NCI-H748 (cell line): ENCODE measurements around the gene TXNRD3.
A peak's percentile ranks its signal among the peaks of the same experiment; 100 is the strongest.

Experiments
- DNase-seq: peaks from one replicate; lab custom pipeline; 2025; ENCODE audit not compliant: unreplicated experiment; lab: John Stamatoyannopoulos, UW

Gene TXNRD3

DNA sequence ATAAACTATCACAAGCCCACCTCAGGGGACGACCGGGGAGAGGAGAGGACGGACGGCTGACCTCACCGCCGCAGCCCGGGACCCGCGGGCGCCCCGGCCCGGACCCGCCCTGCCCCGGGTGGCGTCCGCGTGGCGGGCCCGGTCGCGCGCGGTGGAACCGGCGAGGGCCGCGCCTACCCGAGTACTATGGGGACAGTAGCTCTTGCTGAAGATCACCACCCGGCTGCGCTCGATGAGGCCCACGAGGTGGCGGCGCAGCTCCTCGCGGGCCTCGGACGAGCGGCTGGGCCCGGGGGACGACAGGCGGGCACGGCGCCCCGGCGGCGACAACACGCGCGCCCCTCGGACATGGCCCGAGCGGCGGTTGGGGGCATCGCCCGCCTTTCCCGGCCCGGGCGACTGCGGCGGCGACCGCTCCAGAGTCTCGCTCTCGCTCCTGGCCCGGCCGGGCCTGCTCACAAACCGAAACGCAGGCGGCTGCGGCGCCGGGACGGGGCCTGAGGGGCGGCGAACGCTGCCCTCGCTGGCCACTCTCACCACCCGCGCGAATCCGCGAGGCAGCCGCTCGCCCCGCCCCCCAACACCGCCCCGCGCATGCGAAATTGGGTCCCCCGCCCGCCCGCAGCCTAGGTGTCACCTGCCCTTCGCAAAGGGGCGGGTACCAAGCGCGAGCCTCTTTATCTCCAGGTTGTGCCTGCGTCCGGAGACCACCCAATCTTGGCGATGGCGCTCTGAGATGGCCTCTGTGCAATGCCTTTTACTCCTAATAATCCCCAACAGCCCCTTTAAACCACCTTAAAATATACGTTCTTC, at the start of gene TXNRD3:
TXNRD3 (minus strand) TSS at position 554 of the 813 bp plus-strand sequence.
- DNase-seq: peak; percentile 85

DNA sequence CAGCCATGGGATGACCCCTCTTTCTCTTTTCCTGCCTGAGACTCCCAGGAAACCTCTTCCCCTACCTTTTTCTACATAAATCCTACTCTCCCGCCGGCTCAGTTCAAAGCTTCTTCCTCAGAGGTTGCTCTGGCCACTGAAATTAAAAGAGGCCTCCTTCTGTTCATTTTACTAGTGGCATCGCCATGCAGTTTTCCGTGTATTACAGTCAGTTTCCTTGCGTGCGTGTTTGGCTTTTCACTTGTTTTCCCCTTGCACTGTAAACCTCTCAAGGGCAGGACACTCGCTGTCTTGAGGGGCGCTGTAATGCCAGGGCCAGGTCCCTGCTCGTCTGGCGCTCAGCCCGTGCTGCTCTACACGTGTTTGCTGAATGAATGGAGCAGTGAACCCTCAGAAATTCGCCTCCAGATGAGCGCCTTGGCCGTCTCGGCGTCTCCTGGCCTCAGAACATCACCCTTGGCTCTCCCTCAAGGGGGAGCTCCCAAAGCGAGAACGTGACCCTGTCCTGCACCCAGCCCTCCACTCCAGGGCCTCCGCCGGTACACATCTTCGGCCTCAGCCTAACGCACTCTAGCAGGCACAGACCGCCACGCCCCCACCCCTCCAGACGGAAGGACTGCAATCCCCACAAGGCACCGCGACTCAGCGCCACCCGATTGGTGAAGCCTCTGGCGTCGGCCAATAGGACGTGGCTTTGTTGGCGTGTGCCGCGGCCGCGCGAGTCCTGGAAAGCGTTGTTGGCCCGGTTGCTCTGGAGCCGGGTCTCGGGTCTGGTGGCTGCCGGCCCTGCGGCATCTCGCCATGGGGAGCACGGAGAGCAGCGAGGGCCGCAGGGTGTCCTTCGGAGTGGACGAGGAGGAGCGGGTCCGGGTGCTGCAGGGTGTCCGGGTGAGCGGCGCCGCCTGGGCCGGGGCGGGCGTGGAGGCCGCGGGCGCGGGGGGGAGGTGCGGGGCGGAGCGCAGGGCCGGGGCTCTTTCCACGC, 48.9 kb upstream of the TXNRD3 start, which contains the start of gene CHCHD6:
CHCHD6 (plus strand) TSS at position 729 of the 982 bp plus-strand sequence; CDS start at position 802, 73 bp downstream.
- DNase-seq: peak; percentile 92

DNA sequence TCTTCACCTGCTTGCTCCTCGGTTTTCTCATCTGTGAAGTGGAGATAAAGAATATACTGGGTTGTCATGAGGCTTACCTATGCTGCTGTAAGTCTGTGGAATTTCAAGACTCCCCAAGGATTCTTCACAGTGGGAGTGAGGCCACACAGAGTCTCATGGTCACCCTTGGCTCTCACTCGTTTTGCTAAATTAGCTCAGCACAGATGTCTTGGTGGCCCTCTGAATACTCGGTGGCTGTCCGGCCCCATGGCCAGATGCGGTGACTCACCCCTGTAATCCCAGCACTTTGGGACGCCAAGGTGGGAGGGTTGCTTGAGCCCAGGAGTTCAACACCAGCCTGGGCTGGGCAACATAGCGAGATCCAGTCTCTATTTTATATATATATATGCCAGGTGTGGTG, 44.1 kb upstream of the TXNRD3 start:
- DNase-seq: no peak

DNA sequence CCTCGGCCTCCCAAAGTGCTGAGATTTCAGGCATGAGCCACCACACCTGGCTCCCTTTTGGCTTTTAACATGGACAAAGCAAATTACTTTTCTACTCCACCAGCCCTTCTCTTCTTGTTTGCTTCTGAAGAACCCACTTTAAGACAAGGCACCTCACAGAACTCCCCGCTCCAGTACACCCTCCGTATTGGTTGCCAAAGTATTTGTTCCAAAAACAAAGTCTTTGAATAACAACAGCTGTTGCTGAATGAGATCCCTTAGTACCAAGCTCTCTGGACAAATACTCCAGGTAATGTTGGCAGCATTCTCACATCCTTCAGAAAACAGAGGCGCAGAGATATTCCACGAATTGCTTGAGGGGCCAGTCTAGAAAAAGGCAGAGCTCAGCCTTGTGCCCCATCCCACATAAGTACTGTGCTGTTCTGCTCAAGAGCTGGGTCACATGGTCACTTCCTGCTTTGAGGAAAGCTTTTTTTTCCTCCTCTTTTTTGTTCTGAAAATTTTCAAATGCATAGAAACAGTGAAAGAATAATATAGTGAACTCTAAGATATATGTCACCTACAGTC, 41.9 kb upstream of the TXNRD3 start:
- no peak for DNase-seq

DNA sequence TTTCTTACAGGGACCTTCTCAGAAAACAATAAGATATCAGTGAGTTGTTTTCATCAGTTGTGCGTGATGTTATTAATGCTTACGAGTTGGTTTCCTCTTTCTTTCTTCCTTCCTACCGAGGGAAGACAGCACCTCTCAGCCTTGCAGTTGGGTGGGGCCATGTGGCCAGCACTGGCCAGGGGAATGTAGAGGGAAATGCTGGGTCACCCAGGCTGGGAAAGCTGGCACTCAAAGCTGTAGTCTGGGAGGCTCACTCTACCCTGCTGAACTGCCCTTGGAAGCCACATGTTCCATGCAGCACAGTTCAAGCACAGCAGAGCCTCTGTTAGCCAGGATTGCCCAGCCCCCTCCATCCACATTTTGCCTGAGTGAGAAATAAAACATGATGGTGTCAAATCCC, 39.0 kb upstream of the TXNRD3 start:
- DNase-seq: no peak

DNA sequence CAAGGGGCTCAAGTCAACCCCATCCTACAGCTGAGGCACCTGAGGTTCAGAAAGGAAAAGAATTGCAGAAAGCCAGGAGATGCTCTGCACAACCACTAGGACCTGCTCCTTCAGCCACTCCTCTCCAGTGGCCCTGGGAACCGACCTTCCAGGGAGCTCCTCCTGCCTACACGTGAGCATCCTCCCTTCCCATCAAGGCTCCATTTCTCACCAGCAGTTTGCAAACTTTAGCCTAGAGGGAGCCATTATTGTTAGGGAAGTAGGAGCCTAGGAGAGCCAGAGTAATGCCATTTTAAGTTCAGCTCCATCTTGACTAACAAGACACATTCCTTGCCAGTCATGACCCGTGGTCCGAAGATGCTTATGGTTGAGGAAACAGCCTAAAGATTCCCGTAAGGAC, 37.9 kb upstream of the TXNRD3 start:
- no peak for DNase-seq

DNA sequence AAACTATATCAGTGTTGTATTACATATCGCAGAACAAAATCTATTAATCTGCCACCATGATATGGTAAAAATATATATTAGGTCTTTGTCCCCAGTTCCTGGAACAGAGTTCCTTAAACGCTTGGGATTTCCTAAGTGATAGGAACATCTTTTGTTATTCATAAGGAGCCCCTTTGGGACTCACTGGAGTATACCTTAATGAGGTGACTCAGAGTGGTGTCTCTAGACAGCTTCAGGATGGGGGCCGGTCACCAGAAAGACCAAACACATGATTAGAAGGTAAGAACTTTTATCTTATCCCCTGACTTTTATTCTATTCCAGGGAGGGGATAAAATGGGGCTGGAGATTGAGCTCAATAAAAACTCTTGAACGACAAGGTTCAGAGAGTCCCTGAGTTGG, 36.8 kb upstream of the TXNRD3 start:
- no peak for DNase-seq

DNA sequence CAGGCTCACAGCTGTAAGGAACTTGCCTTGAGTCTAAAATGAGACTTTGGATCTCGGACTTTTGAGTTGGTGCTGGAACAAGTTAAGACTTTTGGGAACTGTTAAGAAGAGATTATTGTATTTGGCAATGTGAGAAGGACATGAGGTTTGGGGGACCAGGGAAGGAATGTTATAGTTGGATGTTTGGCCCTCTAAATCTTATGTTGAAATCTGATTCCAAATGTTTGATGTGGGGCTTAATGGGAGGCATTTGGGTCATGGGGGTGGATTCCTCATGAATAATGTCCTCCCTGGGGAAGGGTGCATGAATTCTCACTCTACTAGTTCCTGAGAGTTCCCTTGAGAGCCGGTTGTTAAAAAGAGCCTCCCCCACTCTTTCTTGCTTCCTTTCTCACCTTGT, 30.6 kb upstream of the TXNRD3 start:
- DNase-seq: no peak

DNA sequence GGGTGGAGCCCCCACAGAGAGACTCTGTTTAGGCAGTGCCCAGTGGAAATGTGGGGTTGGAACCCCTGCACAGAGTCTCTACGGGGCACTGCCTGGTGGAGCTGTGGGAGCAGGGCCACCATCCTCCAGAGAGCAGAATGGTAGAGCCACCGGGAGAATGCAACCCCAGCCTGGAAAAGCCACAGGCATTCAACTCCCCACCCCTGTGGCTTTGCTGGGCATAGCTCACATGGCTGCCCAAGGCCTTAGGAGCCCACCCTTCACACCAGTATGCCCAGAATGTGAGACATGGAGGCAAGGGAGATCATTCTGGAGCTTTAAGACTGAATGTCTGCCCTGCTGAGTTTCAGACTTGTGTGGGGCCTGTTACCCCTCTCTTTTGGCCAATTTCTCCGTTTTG, 30.1 kb upstream of the TXNRD3 start:
- no peak for DNase-seq

DNA sequence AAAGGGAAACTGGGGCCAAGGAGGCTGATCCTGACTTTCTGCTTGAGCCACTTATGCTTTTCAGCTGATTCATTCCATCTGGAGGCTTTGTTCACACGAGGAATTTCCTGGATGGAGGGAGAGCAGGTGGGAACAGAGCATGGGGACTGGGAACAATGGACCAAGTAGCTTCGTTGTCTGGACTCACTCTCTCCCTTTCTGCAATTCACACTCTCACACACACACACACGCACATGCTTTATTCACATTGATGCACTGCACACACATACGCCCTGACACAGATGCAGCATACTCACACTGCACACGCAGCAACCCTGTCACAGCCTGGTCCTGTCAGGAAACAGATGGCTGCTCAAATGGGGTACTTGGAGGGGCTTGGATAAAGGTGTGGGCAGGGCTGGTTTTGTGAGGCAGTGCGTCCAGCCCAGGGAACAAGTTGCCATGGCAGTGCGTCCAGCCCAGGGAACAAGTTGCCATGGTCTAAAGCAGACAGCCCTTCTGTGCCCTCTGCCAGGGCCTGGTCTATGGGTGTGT, 29.4 kb upstream of the TXNRD3 start:
- DNase-seq: peak; percentile 8

DNA sequence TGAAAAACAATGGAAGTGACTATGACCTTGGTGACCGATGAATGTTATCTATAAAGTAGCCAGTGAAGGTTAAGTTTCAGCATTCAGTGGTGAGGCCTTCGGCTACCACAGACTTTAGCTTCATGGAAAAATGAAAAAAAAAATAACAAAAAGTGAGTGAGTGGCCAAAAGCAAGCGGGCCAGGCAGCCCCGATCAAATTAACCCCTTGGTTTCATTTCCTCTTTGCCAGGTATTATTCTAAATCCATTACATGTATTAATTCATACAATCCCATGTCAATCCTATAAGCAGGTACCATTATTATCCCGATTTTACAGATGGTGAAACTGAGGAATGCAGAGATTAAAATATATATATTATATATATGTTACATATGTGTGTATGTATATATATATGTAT, 28.1 kb upstream of the TXNRD3 start:
- no peak for DNase-seq

DNA sequence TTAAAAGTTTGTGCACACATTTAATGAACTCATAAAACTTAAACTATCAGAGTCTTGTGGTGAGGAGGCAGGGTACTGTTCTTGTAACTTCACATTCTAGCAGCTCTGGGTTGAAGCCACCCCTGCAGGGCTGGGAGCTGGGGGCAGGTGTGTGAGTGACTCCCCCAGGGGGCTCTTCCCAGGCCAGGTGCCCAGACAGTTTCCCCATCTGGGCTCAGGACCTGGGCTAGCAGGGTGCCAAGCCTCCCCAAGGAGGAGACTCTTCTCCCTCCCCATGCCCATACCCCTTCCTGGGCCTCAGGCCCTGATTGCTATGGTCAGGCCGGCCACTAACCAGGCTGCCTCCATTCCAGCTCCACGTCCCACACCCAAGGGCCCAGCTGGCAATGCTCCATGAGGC, 27.1 kb upstream of the TXNRD3 start:
- DNase-seq: no peak

DNA sequence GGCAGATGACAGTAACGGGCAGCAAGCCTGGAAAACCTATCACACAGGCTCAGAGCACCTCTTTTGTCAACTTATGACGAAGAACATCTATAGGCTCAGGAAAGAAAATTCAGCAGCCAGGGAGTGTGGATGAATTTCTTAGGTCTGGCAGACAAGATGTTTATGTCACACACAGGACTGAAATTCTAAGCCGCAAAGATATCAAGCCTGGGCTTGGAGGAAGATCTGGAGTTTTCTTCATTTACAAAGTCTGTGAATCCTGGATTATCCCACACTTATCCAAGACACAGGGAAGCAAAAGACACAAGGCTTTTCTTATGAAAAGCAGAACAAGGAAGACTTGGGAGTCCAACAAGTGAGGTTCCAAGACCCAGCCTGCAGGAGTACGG, 25.7 kb upstream of the TXNRD3 start:
- DNase-seq: no peak

DNA sequence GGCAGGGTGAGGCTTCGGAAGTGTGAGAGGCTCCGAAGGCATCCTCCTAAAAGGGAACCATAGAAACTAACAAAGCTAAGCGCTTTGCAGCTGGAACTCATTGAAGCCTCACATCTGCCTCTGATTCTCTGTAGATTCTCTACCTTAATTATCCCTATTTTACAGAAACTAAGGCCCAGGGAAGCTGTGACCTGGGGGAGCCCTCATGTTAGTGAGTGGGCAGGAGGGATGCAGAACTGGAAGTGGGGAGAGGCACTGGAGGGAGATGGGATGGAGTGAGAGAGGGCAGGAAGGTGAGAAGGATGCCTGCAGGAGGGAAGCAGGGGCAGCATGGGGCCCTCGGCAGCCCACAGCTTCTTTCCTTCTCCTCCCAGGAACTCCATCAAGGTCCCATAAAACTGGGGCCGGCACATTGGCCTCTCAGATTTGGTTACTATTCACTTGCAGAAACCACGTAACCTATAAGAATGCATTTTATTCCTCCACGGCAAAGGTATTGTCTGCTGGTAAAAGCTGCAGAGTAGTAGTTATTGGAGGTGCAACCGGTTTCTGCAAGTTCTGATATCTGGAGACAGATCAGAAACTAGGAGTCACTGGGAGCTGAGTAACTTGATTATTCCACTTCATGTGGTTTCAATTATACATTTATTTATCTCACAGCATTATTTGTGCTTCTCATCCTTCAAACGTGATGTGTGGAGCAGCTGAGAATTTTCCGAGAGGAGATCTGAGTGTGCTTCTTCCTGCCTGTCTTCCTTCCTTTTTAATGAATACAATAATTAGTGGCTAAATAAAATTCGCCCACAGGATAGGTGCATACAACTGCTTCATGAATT, 25.1 kb upstream of the TXNRD3 start:
- no peak for DNase-seq

DNA sequence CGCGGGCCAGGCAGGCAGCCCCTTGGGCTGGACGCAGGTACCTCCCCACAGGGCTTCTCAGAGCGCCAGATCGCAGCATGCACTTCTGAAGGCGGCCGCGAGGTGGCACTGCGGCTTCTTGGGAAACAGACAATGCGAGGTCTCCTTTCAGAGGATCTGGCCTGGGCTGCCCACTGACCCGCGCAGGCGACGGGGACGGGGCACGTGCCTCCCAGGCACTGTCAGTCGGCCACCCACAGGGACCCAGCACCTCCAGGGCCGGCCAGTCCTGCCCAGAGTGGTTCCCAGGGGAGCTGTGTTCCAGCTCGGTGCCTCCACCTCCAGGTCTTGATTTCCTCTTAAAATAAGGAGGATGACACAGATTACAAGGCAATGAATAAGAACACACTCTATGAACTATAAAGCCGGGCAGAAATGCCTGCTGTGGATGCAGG, 24.4 kb upstream of the TXNRD3 start:
- peak; percentile 77 for DNase-seq

DNA sequence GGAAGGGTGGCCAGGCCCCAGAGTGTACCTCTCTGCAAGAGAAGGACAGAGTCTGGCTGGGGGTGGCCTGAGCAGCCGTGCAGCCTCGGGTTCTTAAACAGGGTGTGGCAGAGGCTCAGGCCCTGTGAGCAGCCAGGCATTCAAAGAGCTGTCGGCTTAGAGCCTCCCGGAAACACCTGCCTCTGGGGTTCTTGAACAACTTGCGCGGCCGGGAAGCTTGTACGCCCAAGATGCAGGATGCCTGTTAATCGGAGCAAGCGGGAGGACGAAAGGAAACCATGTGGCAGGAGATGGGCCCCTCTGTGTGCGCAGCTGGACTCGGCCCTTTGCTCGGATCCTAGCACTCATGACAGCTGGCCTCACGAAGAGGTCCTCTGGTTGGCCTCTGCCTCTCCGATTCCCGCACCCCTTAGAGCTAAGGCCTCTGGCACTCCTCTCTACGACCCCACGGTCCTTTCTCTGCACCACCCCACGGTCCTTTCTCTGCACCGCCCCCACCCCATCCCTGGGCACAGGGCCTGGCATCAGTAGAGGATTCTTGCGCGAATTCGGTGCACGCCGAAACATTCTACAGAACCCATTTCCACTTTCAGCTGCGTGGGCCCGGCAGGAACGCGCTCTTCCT, 23.9 kb upstream of the TXNRD3 start:
- DNase-seq: peak; percentile 62

DNA sequence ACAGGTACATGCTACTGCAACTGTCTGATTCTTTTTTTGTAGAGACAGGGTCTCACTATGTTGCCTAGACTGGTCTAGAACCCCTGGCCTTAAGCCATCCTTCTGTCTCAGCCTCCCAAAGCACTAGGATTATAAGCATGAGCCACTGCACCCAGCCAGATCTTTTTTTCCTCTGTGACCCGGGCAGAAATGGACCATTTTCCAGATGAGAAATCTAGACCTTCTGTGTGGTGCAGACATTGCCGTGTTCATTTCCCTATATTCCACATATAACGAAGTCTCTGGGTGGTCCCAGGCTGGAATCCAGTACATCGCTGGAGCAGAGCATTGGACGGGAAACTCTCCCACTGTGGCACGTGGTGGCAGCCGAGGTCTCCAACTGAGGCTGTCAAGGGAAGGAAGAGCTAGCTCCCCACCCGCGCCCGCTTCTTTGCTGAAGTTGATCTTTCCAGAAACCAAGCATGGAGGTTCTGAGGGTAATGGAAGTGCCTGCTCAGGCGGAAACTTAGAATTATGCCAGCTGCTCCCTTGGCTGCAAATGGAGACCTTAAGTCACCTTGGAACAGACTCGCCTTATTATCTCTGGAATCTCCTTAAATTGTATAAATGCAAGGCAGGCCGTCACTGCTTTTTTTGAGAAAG, 23.1 kb upstream of the TXNRD3 start:
- no peak for DNase-seq

DNA sequence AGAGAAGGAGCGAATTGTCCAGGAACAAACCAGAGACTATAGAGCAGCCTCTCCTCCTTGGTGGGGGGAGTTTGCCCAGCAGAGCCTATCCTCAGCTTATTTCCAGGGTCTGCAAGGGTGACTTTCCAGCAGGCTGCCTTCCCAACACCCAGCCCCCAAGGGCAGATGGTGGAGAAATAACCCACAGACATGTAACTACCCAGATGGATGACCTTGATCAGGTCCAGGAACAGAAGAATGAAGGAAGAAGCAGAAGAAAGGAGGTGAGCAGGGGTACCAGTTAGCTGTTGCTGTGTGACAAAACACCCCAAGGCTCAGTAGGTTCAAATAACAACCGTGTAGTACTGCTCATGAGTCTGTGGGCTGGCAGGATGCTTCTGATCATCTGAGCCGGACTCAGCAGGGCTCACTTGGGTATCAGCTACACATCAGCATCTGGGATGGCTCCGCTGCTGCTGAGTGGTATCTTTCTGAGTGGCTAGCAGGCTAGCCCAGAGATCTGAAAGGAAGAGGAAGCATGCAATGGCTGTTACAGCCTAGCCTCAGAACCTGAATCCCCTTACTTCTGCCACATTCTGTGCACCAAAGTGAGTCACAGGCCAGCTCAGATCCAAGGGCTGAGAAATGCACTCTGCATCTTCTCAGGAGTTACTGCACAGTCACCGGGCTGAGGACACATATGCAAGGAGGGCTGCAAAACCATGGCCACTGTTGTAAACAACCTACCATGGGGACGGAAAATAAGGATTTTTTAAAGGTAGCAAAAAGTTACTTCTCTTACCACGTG, 22.2 kb upstream of the TXNRD3 start:
- DNase-seq: no peak

DNA sequence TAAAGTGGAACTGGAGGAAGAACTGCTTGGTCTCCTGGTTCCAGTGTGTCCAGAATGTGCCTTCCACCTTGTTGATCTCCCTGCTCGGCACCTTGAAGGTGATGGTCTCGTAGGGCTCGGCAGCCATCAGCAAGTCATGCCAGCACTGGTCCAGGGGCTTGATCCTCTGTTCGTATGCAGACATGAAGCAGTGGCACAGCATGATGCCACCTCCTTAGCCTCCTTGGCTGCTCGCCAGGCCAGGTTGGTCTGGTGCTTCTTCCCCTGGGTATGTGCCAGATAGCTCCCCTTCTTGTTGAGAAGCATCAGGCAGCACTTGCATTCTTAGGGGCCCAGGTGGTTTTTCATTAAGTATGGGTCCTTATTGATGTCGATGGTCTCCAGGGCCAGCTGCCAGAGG, 17.8 kb upstream of the TXNRD3 start:
- DNase-seq: no peak
